ENCODE data around the gene CES3. TPM values are rescaled to one million over a fixed set of nuclear protein-coding genes. Genes with fewer than 3 reads are reported as not detected.
A peak's percentile ranks its signal among the peaks of the same experiment; 100 is the strongest.
"Not testable (repeated sequence)": the region's sequence is repeated elsewhere in the genome, so short reads cannot be mapped to it uniquely, and the experiment has no call there.

The CES3 gene
- total RNA-seq, 6 experiments from 2014 or later: 0.06 to 0.39 (median 0.14) TPM; not detected in 1

DNA sequence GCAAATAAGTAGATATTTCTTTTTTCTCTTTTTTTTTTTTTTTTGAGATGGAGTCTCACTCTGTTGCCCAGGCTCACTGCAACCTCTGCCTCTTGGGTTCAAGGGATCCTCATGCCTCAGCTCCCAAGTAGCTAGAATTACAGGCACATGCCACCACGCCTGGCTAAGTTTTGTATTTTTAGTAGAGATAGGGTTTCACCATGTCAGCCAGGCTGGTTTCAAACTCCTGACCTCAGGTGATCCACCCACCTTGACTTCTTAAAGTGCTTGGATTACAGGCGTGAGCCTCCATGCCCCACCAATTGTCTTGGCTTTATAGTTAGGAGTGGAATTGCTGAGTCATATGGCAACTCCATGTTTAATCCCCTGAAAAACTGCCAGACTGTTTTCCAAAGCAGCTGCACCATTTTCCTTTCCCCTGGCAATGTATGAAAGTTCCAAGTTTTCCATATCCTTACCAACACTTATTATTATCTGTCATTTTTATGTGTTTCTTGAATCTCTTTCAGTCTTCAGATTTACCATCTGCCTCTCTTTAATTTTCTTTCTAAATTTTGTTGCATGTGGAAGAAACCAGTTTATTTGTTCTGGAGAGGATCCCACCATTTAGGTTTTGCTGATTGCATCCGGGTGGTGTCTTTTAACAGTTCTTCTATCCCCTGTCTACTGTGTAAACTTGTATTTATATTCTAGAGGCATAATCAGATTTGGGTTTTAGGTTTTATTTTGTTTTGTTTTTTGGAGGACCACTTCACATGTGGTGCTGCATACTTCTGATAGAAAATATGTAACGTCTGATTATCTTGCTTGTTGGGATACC, 9.9 kb upstream of the CES3 start:
- Mint-ChIP-seq H3K36me3 (ENCODE audit: low read depth) (peaks cover 8% of the 10 kb centered on the region), H3K4me3 (no peak overlapping the region), H3K4me1 (ENCODE audit: low read depth) (peaks cover 34% of the 10 kb centered on the region), H3K9me3 (peaks cover 10% of the 10 kb centered on the region), H3K27ac (no peak overlapping the region), H3K27me3 (ENCODE audit: insufficient read depth) (peaks cover 8% of the 10 kb centered on the region)
- TF ChIP-seq, protein P1, sequence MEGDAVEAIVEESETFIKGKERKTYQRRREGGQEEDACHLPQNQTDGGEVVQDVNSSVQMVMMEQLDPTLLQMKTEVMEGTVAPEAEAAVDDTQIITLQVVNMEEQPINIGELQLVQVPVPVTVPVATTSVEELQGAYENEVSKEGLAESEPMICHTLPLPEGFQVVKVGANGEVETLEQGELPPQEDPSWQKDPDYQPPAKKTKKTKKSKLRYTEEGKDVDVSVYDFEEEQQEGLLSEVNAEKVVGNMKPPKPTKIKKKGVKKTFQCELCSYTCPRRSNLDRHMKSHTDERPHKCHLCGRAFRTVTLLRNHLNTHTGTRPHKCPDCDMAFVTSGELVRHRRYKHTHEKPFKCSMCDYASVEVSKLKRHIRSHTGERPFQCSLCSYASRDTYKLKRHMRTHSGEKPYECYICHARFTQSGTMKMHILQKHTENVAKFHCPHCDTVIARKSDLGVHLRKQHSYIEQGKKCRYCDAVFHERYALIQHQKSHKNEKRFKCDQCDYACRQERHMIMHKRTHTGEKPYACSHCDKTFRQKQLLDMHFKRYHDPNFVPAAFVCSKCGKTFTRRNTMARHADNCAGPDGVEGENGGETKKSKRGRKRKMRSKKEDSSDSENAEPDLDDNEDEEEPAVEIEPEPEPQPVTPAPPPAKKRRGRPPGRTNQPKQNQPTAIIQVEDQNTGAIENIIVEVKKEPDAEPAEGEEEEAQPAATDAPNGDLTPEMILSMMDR (IDR thresholded peaks at IDR 0.05): no peak
- no peak for DNase-seq

DNA sequence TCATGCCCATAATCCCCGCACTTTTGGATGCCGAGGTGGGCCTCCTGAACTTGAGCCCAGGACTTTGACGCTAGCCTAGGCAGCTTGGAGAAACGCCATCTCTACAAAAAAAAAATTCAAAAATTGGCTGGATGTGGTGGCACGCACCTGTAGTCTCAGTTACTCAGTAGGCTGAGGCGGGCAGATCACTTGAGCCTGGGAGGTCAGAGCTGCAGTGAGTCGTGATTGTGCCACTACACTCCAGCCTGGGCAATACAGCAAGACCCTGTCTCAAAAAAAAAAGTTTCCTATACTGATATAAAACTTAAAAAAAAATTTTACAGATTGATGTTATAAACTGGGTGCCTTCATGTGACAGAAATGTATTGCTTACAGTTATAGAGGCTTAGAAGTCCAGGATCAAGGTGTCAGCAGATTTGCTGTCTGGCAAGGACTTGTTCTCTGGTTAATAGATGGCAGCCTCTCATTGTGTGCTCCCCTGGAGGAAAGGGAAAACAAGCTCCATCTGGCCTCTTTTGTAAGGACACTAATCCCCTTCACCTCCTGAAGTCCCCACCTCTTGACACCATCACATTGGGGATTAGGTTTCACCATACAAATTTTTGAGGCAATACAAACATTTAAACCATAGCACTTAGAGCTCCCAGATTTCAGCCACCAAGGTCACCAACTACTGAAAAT, 8.5 kb upstream of the CES3 start:
- H3K9me3 Mint-ChIP-seq: peaks cover 10% of the 10 kb centered on the region
- H3K4me3 Mint-ChIP-seq: no peak overlapping the region
- no peak overlapping the region for H3K27ac Mint-ChIP-seq
- TF ChIP-seq, protein P1 (IDR thresholded peaks at IDR 0.05): no peak
- H3K27me3 Mint-ChIP-seq (ENCODE audit: insufficient read depth): peaks cover 8% of the 10 kb centered on the region
- no peak for DNase-seq
- peaks cover 26% of the 10 kb centered on the region for H3K4me1 Mint-ChIP-seq (ENCODE audit: low read depth)
- peaks cover 8% of the 10 kb centered on the region for H3K36me3 Mint-ChIP-seq (ENCODE audit: low read depth)

DNA sequence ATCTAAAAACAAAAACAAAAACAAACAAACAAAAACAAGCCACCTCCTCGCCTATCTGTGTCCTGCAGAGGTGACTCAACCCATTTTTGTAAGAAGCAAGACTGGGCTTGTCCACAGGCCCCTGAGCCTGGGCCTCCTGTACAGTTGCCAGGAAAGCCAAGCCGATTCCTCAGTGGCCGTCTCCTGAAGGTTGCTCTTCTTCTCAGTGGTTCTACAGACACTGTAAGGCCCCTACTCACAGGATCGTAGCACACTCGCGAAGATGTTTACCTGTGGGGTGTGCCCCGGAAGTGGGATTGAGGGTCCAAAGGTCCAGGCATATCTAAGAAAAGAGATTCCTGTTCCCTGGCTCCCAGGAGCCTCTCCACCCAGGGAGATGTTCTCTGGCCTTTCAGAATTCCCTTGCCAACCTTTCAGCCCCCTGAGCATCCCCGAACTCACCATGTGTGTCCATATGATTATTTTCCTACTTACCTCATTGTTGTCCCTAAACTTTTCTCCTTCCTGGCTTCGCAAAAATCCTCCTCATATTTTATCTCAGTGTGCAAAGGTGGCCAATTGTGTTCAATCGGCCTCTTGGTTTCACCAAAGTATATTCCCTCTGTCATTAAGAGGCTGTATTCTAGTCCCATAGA, 7.5 kb upstream of the CES3 start:
- Mint-ChIP-seq H3K27me3 (ENCODE audit: insufficient read depth) (peaks cover 11% of the 10 kb centered on the region), H3K9me3 (peaks cover 10% of the 10 kb centered on the region), H3K4me3 (no peak overlapping the region; the same call in 1 of the 2 replicates), H3K27ac (no peak overlapping the region), H3K36me3 (ENCODE audit: low read depth) (peaks cover 8% of the 10 kb centered on the region), H3K4me1 (ENCODE audit: low read depth) (peaks cover 16% of the 10 kb centered on the region)
- DNase-seq: no peak
- TF ChIP-seq, protein P1 (IDR thresholded peaks at IDR 0.05): no peak

DNA sequence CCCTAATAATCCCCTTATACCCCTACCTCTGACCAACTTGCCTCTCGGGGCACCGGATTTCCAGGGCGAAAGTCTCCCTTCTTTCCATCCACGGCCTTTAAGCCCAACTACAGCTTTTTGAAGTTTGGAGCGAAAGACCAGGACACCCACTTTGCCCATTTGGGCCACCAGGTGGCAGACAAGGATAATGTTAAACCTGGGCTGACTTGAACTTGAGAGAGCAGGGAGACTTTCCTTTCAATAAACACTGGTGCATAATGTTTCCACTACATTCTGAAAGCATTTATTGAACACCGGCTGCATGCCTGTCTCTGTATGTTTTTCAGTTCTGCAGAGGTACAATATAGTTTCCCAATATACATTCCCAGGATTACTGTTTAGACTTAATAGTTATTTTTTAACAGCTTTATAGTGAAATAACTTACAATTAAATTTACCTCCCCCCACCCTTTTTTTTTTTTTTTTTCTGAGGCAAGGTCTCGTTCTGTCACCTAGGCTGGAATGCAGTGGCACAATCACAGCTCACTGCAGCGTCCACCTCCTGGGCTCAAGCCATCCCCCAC, 6.9 kb upstream of the CES3 start:
- no peak overlapping the region for H3K27ac Mint-ChIP-seq
- H3K36me3 Mint-ChIP-seq (ENCODE audit: low read depth): peaks cover 8% of the 10 kb centered on the region
- TF ChIP-seq, protein P1 (IDR thresholded peaks at IDR 0.05): peak; percentile 90
- peaks cover 15% of the 10 kb centered on the region for H3K27me3 Mint-ChIP-seq (ENCODE audit: insufficient read depth)
- H3K4me1 Mint-ChIP-seq (ENCODE audit: low read depth): peaks cover 13% of the 10 kb centered on the region
- peaks cover 10% of the 10 kb centered on the region for H3K9me3 Mint-ChIP-seq
- peak; percentile 71 for DNase-seq
- no peak overlapping the region; the same call in 1 of the 2 replicates for H3K4me3 Mint-ChIP-seq

DNA sequence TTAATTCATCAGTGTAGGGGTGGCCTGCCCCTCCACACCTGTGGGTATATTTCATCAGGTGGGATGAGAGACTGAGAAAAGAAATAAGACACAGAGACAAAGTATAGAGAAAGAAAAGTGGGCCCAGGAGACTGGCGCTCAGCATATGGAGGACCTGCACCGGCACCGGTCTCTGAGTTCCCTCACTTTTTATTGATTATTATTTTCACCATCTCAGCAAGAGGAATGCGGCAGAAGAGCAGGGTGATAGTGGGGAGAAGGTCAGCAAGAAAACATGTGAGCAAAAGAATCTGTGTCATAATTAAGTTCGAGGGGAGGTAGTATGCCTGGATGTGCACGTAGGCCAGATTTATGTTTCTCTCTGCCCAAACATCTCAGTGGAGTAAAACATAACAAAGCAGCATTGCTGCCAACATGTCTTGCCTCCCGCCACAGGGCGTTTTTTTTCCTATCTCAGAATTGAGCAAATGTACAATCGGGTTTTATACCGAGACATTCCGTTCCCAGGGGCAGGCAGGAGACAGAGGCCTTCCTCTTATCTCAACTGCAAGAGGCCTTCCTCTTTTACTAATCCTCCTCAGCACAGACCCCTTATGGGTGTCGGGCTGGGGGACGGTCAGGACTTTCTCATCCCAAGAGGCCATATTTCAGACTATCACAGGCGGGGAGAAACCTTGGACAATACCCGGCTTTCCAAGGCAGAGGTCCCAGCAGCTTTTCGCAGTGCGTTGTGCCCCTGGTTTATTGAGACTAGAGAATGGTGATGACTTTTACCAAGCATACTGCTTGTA, 5.5 kb upstream of the CES3 start:
- H3K27ac Mint-ChIP-seq; H3K4me3 Mint-ChIP-seq; H3K36me3 Mint-ChIP-seq (ENCODE audit: low read depth); DNase-seq: not testable (repeated sequence)
- H3K27me3 Mint-ChIP-seq (ENCODE audit: insufficient read depth): peaks cover 19% of the 10 kb centered on the region
- peaks cover 10% of the 10 kb centered on the region for H3K9me3 Mint-ChIP-seq
- H3K4me1 Mint-ChIP-seq (ENCODE audit: low read depth): peaks cover 13% of the 10 kb centered on the region

DNA sequence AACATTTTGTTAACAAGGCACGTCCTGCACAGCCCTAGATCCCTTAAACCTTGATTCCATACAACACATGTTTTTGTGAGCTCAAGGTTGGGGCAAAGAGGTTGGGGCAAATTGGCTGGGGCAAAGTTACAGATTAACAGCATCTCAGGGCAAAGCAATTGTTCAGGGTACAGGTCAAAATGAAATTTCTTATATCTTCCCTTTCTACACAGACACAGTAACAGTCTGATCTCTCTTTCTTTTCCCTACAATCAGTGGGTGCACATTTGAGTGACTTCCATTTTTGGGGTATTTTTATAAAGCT, 5.0 kb upstream of the CES3 start:
- DNase-seq; H3K4me3 Mint-ChIP-seq; H3K27ac Mint-ChIP-seq; H3K36me3 Mint-ChIP-seq (ENCODE audit: low read depth); H3K9me3 Mint-ChIP-seq: not testable (repeated sequence)
- Mint-ChIP-seq H3K27me3 (ENCODE audit: insufficient read depth) (peaks cover 20% of the 10 kb centered on the region), H3K4me1 (ENCODE audit: low read depth) (peaks cover 13% of the 10 kb centered on the region)

All from HFFc6 (cell line).